IMR-90 (cell line): Measurements from ENCODE around the gene AOC2. TPM values are rescaled to one million over a fixed set of nuclear protein-coding genes. Genes with fewer than 3 reads are reported as not detected.

Source experiments
- ATAC-seq: fragments of 200-7000 bp; cut with Tn5 transposase; 2 replicates; pipeline ENCODE4 v1.9.1; 2020; ENCODE audit warnings: low read depth, mild to moderate bottlenecking, moderate library complexity
- BruUV-seq: library from RNA; stranded (reverse); fragments of 400-500 nt; replicated peaks from 2 replicates; lab custom pipeline; 2021; lab: Mats Ljungman, UMichigan
- CTCF ChIA-PET: fragments of 300-600 bp; formaldehyde crosslinking; extraction: SDS; loops from one replicate; lab custom pipeline; 2021; ENCODE audit warnings: antibody characterized with exemption; lab: Yijun Ruan, JAX
- POLR2A ChIA-PET: fragments of 300-600 bp; sonication (Branson Sonifier 250); formaldehyde crosslinking; loops from one replicate; lab custom pipeline; 2022; ENCODE audit warnings: antibody characterized with exemption; ENCODE audit not compliant: unreplicated experiment; lab: Charles Lee
- DNase-seq: peaks from one replicate; pipeline ENCODE4 v3.0.0; 2013
- H2AFZ ChIP-seq: replicated peaks from 2 replicates; pipeline ENCODE3; 2013; ENCODE audit warnings: low read length, mild to moderate bottlenecking; ENCODE audit not compliant: poor library complexity
- H2AK5ac ChIP-seq: 2 replicates; pipeline ENCODE4 v1.6.1; 2013; ENCODE audit warnings: low read depth, low read length, inconsistent platforms
- H2AK9ac ChIP-seq: replicated peaks from 2 replicates; pipeline ENCODE3; 2013; ENCODE audit warnings: mild to moderate bottlenecking, low read depth, low read length, moderate library complexity; ENCODE audit not compliant: poor library complexity
- H2BK120ac ChIP-seq: 2 replicates; pipeline ENCODE4 v1.6.1; 2013; ENCODE audit warnings: low read depth, low read length, inconsistent platforms
- H2BK15ac ChIP-seq: 3 replicates; pipeline ENCODE4 v1.6.1; 2013; ENCODE audit warnings: low read depth, low read length, inconsistent platforms
- H2BK20ac ChIP-seq: 2 replicates; pipeline ENCODE4 v1.6.1; 2013; ENCODE audit warnings: low read depth, mild to moderate bottlenecking, inconsistent platforms, low read length, moderate library complexity
- H2BK5ac ChIP-seq: 2 replicates; pipeline ENCODE4 v1.6.1; 2013; ENCODE audit warnings: mild to moderate bottlenecking, low read depth, low read length, inconsistent platforms; ENCODE audit not compliant: poor library complexity, severe bottlenecking
- H3K14ac ChIP-seq: replicated peaks from 2 replicates; pipeline ENCODE4 v1.6.1; 2013; ENCODE audit warnings: low read depth, low read length, inconsistent platforms
- H3K18ac ChIP-seq: 2 replicates; pipeline ENCODE4 v1.6.1; 2013; ENCODE audit warnings: low read depth, low read length, control low read depth
- H3K23ac ChIP-seq: 2 replicates; pipeline ENCODE4 v1.6.1; 2013; ENCODE audit warnings: low read depth, low read length, inconsistent platforms
- H3K27ac ChIP-seq: 2 replicates; pipeline ENCODE4 v1.5.1; 2013; ENCODE audit warnings: mild to moderate bottlenecking, control low read depth, low read length; ENCODE audit not compliant: insufficient read depth
- H3K27me3 ChIP-seq: 2 replicates; pipeline ENCODE4 v1.6.1; 2013; ENCODE audit warnings: low read length; ENCODE audit not compliant: control insufficient read depth, insufficient read depth
- H3K36me3 ChIP-seq: 2 replicates; pipeline ENCODE4 v1.6.1; 2013; ENCODE audit warnings: low read length, mixed read lengths; ENCODE audit not compliant: control insufficient read depth, insufficient read depth
- H3K4ac ChIP-seq: 2 replicates; pipeline ENCODE4 v1.6.1; 2013; ENCODE audit warnings: low read depth, low read length, inconsistent platforms
- H3K4me1 ChIP-seq: 2 replicates; pipeline ENCODE4 v1.6.1; 2013; ENCODE audit warnings: low read length, mixed read lengths; ENCODE audit not compliant: control insufficient read depth, insufficient read depth
- H3K4me2 ChIP-seq: 2 replicates; pipeline ENCODE4 v1.6.1; 2013; ENCODE audit warnings: low read depth, mild to moderate bottlenecking, control low read depth, low read length, moderate library complexity
- H3K4me3 ChIP-seq: 2 replicates; pipeline ENCODE4 v1.5.1; 2013; ENCODE audit warnings: low read depth, mild to moderate bottlenecking, control low read depth, low read length, moderate library complexity; ENCODE audit not compliant: insufficient read depth
- H3K56ac ChIP-seq: 2 replicates; pipeline ENCODE4 v1.6.1; 2013; ENCODE audit warnings: low read length, inconsistent platforms; ENCODE audit not compliant: insufficient read depth; ENCODE audit errors: extremely low read depth
- H3K79me1 ChIP-seq, 2 experiments: 2 replicates each; pipeline ENCODE4 v1.6.1; 2013; ENCODE audit warnings: low read length in 2 of 2, inconsistent platforms in 1 of 2, low read depth in 1 of 2
- H3K9ac ChIP-seq: 2 replicates; pipeline ENCODE4 v1.6.1; 2013; ENCODE audit warnings: low read depth, low read length, control low read depth
- H3K9me1 ChIP-seq: 2 replicates; pipeline ENCODE4 v1.6.1; 2013; ENCODE audit warnings: low read length, inconsistent platforms; ENCODE audit not compliant: insufficient read depth
- H3K9me3 ChIP-seq: 2 replicates; pipeline ENCODE4 v1.6.1; 2013; ENCODE audit warnings: low read length; ENCODE audit not compliant: control insufficient read depth, insufficient read depth
- H4K20me1 ChIP-seq: 2 replicates; pipeline ENCODE4 v1.6.1; 2013; ENCODE audit warnings: low read length, inconsistent platforms; ENCODE audit not compliant: insufficient read depth
- H4K5ac ChIP-seq: 2 replicates; pipeline ENCODE4 v1.6.1; 2013; ENCODE audit warnings: mild to moderate bottlenecking, low read depth, low read length, control low read depth
- H4K8ac ChIP-seq, 2 experiments: 2 replicates each; pipeline ENCODE4 v1.6.1; 2013; ENCODE audit warnings: low read depth in 2 of 2, low read length in 2 of 2, control low read depth in 1 of 2, inconsistent platforms in 1 of 2
- H4K91ac ChIP-seq: 2 replicates; pipeline ENCODE4 v1.6.1; 2013; ENCODE audit warnings: low read depth, low read length, inconsistent platforms; ENCODE audit not compliant: insufficient read depth
- BHLHE40 ChIP-seq: fragments of 150-350 bp; IDR thresholded peaks from 2 replicates; pipeline ENCODE4 v1.6.1; 2016; ENCODE audit warnings: mild to moderate bottlenecking, low read depth, low read length
- CEBPB ChIP-seq: IDR thresholded peaks from 2 replicates; pipeline ENCODE4 v1.6.1; 2012; ENCODE audit warnings: low read depth, low read length, improper control_type of control experiment
- CHD1 ChIP-seq: IDR thresholded peaks from 2 replicates; pipeline ENCODE4 v1.6.1; 2012; ENCODE audit warnings: low read depth, low read length, improper control_type of control experiment
- CTCF ChIP-seq: conservative IDR thresholded peaks from 2 replicates; pipeline ENCODE4 v1.5.1; 2012; ENCODE audit warnings: mild to moderate bottlenecking, low read depth, low read length, improper control_type of control experiment
- ELK1 ChIP-seq: fragments of 150-350 bp; IDR thresholded peaks from 2 replicates; pipeline ENCODE4 v1.6.1; 2016; ENCODE audit warnings: low read depth, mild to moderate bottlenecking, low read length, moderate library complexity, borderline replicate concordance
- FOS ChIP-seq: fragments of 150-350 bp; IDR thresholded peaks from 2 replicates; pipeline ENCODE4 v1.6.1; 2016; ENCODE audit warnings: low read depth, low read length
- MAFK ChIP-seq: IDR thresholded peaks from 2 replicates; pipeline ENCODE4 v1.6.1; 2012; ENCODE audit warnings: low read depth, low read length, improper control_type of control experiment
- MAZ ChIP-seq: IDR thresholded peaks from 2 replicates; pipeline ENCODE4 v1.6.1; 2012; ENCODE audit warnings: low read depth, mild to moderate bottlenecking, low read length, improper control_type of control experiment, moderate library complexity, borderline replicate concordance
- MXI1 ChIP-seq: IDR thresholded peaks from 2 replicates; pipeline ENCODE4 v1.6.1; 2012; ENCODE audit warnings: low read depth, mild to moderate bottlenecking, low read length, moderate library complexity, borderline replicate concordance
- NFE2L2 ChIP-seq: fragments of 150-350 bp; IDR thresholded peaks from 2 replicates; pipeline ENCODE4 v1.6.1; 2016; ENCODE audit warnings: low read depth, mild to moderate bottlenecking, low read length
- POLR2A ChIP-seq: IDR thresholded peaks from 2 replicates; pipeline ENCODE4 v1.6.1; 2012; ENCODE audit warnings: mild to moderate bottlenecking, low read depth, low read length
- RAD21 ChIP-seq: IDR thresholded peaks from 2 replicates; pipeline ENCODE4 v1.6.1; 2012; ENCODE audit warnings: low read length, improper control_type of control experiment
- RCOR1 ChIP-seq: IDR thresholded peaks from 2 replicates; pipeline ENCODE4 v1.6.1; 2012; ENCODE audit warnings: mild to moderate bottlenecking, low read length, improper control_type of control experiment; ENCODE audit not compliant: insufficient replicate concordance
- RFX5 ChIP-seq: IDR thresholded peaks from 2 replicates; pipeline ENCODE4 v1.8.0; 2012; ENCODE audit warnings: low read depth, mild to moderate bottlenecking, low read length, moderate library complexity
- SMC3 ChIP-seq: fragments of 150-350 bp; IDR thresholded peaks from 2 replicates; pipeline ENCODE4 v1.6.1; 2016; ENCODE audit warnings: low read depth, mild to moderate bottlenecking, antibody characterized with exemption, low read length, moderate library complexity
- USF2 ChIP-seq: fragments of 150-350 bp; IDR thresholded peaks from 2 replicates; pipeline ENCODE4 v1.6.1; 2017; ENCODE audit warnings: mild to moderate bottlenecking, antibody characterized with exemption, low read length, low read depth
- WGBS, 2 experiments: methylation state at CpG; one replicate each; pipeline versions ENCODE4 v1.1.5 to v1.1.7; 2013; ENCODE audit warnings: missing lambda C conversion rate in 2 of 2; ENCODE audit not compliant: insufficient read length in 1 of 2; ENCODE audit errors: extremely low coverage in 2 of 2; 5-methylcytosine and 5-hydroxymethylcytosine counted together
- dilution Hi-C: fragments of 300-500 bp; cut with HindIII; formaldehyde crosslinking; loops from one replicate; pipeline ENCODE4 v1.14.3; 2018; ENCODE audit warnings: low sequenced_read_pairs; ENCODE audit not compliant: unreplicated experiment
- in situ Hi-C: fragments of 300-500 bp; cut with MboI; formaldehyde crosslinking; loops from 3 replicates; pipeline ENCODE4 v1.14.3; 2019; ENCODE audit warnings: low sequenced_read_pairs, inconsistent platforms, mixed read lengths
- intact Hi-C: fragments of 100-400 bp; cut with micrococcal nuclease; formaldehyde crosslinking; loops from 2 replicates; pipeline ENCODE4 v1.10.0; 2022
- polyA plus RNA-seq, 3 experiments: library from polyadenylated mRNA; depleted of rRNA; stranded (reverse); fragments of >200 nt; gene quantifications; 2 replicates each; pipeline ENCODE4 v1.2.3, GENCODE V29; 2012; ENCODE audit warnings: low replicate concordance in 1 of 3
- total RNA-seq: library from RNA; depleted of rRNA; stranded (reverse); fragments of >200 nt; gene quantifications from 2 replicates; pipeline ENCODE4 v1.2.3, GENCODE V29; 2012

AOC2 gene
- total and polyA plus RNA-seq, 2 of the 4 experiments (the other 2 are of a cell fraction) = 0.36 to 0.41 TPM

GRCh38 chr17:42898147-42898811 is 53.9 kb downstream of the AOC2 start:
- dilution Hi-C loops = no loop called here

More at GRCh38 chr17:42898147-42898811, 53.9 kb downstream of the AOC2 start:
- no peaks in the 10 kb centered on the region for H3K4me1 ChIP-seq
- H3K9me1 ChIP-seq = peaks cover 4% of the 10 kb centered on the region; the same call in 1 of the 2 replicates
- CTCF ChIA-PET = no interaction called here
- no peak overlapping the region for H3K56ac ChIP-seq
- H4K5ac ChIP-seq = no peak overlapping the region
- no peak overlapping the region for H2BK20ac ChIP-seq
- H3K36me3 ChIP-seq = no peaks in the 10 kb centered on the region
- no peak overlapping the region for H3K14ac ChIP-seq
- H4K20me1 ChIP-seq = no peaks in the 10 kb centered on the region
- H3K27ac ChIP-seq = no peak overlapping the region
- in situ Hi-C loops (loop anchor here (25.0 kb wide), 1 partner anchor 414 kb away; no protein-coding TSS in a partner anchor), intact Hi-C loops (no loop called here)
- H2BK120ac ChIP-seq = no peak overlapping the region
- peaks cover 26% of the 10 kb centered on the region for H3K27me3 ChIP-seq
- H3K4me2 ChIP-seq = no peak overlapping the region
- no peak for DNase-seq
- no peak overlapping the region for H3K18ac ChIP-seq
- no peak overlapping the region for H2AFZ ChIP-seq
- no CpG with 5 or more reads among the region's 7 CpGs for WGBS, 2 experiments
- no peak overlapping the region for H2BK5ac ChIP-seq
- no peak overlapping the region for H2AK9ac ChIP-seq
- no TSS peak for BruUV-seq
- H4K8ac ChIP-seq = no peak overlapping the region
- no peak overlapping the region for H2AK5ac ChIP-seq
- TF ChIP-seq MAZ = no peak
- TF ChIP-seq ELK1 = no peak
- no peak for TF ChIP-seq RFX5
- no peak for TF ChIP-seq MXI1
- no peak for TF ChIP-seq USF2
- no peak for TF ChIP-seq NFE2L2
- TF ChIP-seq CHD1 = no peak
- no peak for TF ChIP-seq RCOR1
- TF ChIP-seq MAFK = no peak
- no peak for TF ChIP-seq BHLHE40
- no peak for TF ChIP-seq RAD21
- TF ChIP-seq FOS = no peak
- no peak for TF ChIP-seq CTCF
- TF ChIP-seq SMC3 = no peak
- TF ChIP-seq CEBPB = no peak
- no peak for TF ChIP-seq POLR2A
- H3K9ac ChIP-seq = no peak overlapping the region
- no peak overlapping the region for H3K4ac ChIP-seq
- H3K79me1 ChIP-seq = no peaks in the 10 kb centered on the region
- no peak for ATAC-seq
- H3K4me3 ChIP-seq = no peak overlapping the region
- no peak overlapping the region for H2BK15ac ChIP-seq
- no peak overlapping the region for H3K23ac ChIP-seq
- no peaks in the 10 kb centered on the region for H3K9me3 ChIP-seq
- POLR2A ChIA-PET = no interaction called here
- H4K91ac ChIP-seq = no peak overlapping the region
